ENCODE data around the gene FOXQ1. TPM values are rescaled to one million over a fixed set of nuclear protein-coding genes. Genes with fewer than 3 reads are reported as not detected.

FOXQ1 gene
- total RNA-seq, 1 donor from 2014 or later, result 27.9 TPM

DNA sequence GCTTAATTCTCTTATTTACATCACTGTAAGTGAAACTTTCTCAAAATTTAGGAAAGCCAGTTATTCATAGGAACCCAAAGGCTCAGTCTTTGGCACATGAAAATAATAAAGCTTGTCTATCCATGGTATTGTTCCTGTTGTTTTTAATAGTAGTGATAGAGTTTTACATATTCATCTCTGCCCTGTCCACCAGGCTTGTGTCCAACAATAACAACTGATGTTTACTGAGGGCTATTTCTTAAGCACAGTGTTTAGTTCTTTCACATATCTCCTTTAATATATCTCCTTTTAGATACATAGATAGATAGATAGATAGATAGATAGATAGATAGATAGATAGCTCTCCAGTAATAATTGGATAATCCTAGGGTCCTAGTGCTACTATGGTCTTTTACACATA lies 34.2 kb downstream of the FOXQ1 start:
- Mint-ChIP-seq H3K27me3 (peaks cover 64% of the 10 kb centered on the region), H3K4me3 (no peak overlapping the region), H3K36me3 (no peaks in the 10 kb centered on the region), H3K27ac (no peak overlapping the region), H3K9me3 (peaks cover under 1% of the 10 kb centered on the region), H3K4me1 (ENCODE audit: unreplicated experiment) (no peaks in the 10 kb centered on the region)
- no peak for DNase-seq (ENCODE audit: extremely low spot score, unreplicated experiment)
- TF ChIP-seq, protein P1, sequence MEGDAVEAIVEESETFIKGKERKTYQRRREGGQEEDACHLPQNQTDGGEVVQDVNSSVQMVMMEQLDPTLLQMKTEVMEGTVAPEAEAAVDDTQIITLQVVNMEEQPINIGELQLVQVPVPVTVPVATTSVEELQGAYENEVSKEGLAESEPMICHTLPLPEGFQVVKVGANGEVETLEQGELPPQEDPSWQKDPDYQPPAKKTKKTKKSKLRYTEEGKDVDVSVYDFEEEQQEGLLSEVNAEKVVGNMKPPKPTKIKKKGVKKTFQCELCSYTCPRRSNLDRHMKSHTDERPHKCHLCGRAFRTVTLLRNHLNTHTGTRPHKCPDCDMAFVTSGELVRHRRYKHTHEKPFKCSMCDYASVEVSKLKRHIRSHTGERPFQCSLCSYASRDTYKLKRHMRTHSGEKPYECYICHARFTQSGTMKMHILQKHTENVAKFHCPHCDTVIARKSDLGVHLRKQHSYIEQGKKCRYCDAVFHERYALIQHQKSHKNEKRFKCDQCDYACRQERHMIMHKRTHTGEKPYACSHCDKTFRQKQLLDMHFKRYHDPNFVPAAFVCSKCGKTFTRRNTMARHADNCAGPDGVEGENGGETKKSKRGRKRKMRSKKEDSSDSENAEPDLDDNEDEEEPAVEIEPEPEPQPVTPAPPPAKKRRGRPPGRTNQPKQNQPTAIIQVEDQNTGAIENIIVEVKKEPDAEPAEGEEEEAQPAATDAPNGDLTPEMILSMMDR (conservative IDR thresholded peaks at IDR 0.05), result no peak

DNA sequence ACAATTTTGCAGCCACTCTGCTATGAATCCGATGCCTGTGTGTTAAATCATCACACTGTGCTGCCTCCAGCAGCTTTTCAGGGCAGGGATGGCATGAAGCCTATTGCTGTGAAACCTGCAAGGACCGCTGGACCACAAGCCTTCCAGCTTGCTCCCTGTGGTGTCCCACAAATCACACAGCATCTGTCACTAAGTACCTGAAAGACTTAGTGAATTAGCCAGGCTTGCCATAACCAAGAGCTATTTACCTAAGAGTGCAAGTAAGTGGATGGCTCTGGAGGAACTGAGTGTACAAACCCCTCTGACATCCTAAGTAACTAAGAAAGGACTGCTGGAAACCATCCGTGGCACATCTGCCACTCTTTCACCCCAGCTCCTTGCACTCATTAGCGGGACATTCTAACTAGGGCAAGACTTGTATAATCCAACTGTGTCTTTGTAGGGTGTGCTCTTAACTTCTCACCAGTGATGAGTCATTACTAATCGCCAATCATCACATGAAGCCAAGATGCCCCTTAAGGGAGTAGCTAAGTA lies 34.7 kb downstream of the FOXQ1 start:
- no peaks in the 10 kb centered on the region for H3K4me1 Mint-ChIP-seq (ENCODE audit: unreplicated experiment)
- no peak overlapping the region for H3K27ac Mint-ChIP-seq
- TF ChIP-seq, protein P1 (conservative IDR thresholded peaks at IDR 0.05), result no peak
- DNase-seq (ENCODE audit: extremely low spot score, unreplicated experiment), result no peak
- H3K9me3 Mint-ChIP-seq, result peaks cover 6% of the 10 kb centered on the region
- H3K27me3 Mint-ChIP-seq, result peaks cover 60% of the 10 kb centered on the region
- no peak overlapping the region for H3K4me3 Mint-ChIP-seq
- H3K36me3 Mint-ChIP-seq, result no peaks in the 10 kb centered on the region

DNA sequence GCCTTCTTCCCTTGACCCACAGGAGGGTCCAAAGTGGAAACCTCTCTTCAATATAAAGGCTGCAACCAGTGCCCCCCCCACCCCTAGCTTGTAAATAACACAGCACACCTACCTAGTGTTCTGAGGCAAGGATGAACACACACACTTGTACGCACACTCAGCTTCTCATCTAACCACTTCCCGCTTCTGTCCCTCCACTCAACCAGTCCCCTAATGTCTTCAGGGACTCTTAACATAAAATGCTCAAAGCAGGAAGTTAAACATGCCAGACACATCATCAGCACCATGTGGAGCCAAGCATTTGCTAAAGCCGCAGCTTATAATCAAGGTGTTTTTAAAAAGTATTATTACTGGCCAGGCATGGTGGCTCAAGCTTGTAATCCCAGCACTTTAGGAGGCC lies 35.3 kb downstream of the FOXQ1 start:
- no peak overlapping the region for H3K27ac Mint-ChIP-seq
- H3K27me3 Mint-ChIP-seq, result peaks cover 58% of the 10 kb centered on the region
- no peak overlapping the region for H3K4me3 Mint-ChIP-seq
- DNase-seq (ENCODE audit: extremely low spot score, unreplicated experiment), result no peak
- TF ChIP-seq, protein P1 (conservative IDR thresholded peaks at IDR 0.05), result no peak
- peaks cover 8% of the 10 kb centered on the region for H3K9me3 Mint-ChIP-seq
- H3K4me1 Mint-ChIP-seq (ENCODE audit: unreplicated experiment), result no peaks in the 10 kb centered on the region
- H3K36me3 Mint-ChIP-seq, result no peaks in the 10 kb centered on the region

DNA sequence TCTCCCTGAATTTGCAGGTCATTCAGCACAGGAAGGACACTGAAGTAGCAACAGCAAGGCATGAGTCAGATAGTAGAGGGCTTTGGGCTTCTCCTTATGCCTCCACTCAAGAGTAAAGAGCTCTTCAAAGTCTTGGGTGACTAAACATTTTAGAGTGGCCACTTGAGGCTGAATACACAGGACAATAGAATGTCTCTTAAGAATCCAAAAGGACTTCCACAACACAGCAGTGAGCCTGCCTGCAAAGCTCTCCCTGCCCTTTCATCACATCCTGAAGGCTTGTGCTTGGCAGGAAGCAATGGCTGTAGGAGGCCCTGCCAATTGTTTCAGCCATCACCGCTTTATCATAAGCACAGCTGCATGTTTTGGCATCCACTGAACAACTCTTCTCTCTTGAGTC lies 36.8 kb downstream of the FOXQ1 start:
- Mint-ChIP-seq H3K4me3 (no peak overlapping the region), H3K27ac (no peak overlapping the region), H3K36me3 (no peaks in the 10 kb centered on the region), H3K9me3 (peaks cover 11% of the 10 kb centered on the region), H3K4me1 (ENCODE audit: unreplicated experiment) (no peaks in the 10 kb centered on the region), H3K27me3 (peaks cover 53% of the 10 kb centered on the region)
- no peak for DNase-seq (ENCODE audit: extremely low spot score, unreplicated experiment)
- TF ChIP-seq, protein P1 (conservative IDR thresholded peaks at IDR 0.05), result no peak

DNA sequence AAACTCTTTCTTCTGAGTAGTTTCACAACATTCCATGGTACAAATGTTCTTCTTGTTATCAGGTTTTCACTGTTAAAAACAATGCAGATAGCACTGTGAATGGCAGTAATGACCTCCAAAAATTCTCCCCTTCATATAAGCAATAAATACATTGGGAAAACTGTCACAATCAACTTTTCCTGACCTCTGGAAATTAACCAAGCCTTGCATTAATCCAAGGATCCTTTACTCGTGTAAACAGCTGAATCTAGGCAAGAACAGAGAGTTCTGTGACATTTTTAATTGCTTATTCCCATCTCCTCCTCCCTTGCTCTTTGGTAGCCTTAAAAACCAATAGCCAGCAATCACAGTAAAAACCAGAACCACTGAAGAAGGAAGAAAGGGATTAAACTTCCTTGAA lies 37.8 kb downstream of the FOXQ1 start:
- H3K4me3 Mint-ChIP-seq, result no peak overlapping the region
- H3K9me3 Mint-ChIP-seq, result peaks cover 12% of the 10 kb centered on the region
- TF ChIP-seq, protein P1 (conservative IDR thresholded peaks at IDR 0.05), result no peak
- no peak for DNase-seq (ENCODE audit: extremely low spot score, unreplicated experiment)
- peaks cover 54% of the 10 kb centered on the region for H3K27me3 Mint-ChIP-seq
- H3K4me1 Mint-ChIP-seq (ENCODE audit: unreplicated experiment), result no peaks in the 10 kb centered on the region
- H3K27ac Mint-ChIP-seq, result no peak overlapping the region
- no peaks in the 10 kb centered on the region for H3K36me3 Mint-ChIP-seq

Measured in type B pancreatic cell (in vitro differentiated cells).